Liver (tissue), 9 donors: ENCODE results near the gene CDC42BPB. TPM values are rescaled to one million over a fixed set of nuclear protein-coding genes. Genes with fewer than 3 reads are reported as not detected.
"Not testable (repeated sequence)": the region's sequence is repeated elsewhere in the genome, so short reads cannot be mapped to it uniquely, and the experiment has no call there.

ENCODE experiments used
- DNase-seq: peaks from one replicate; pipeline ENCODE4 v3.0.0-alpha.2; 2017; ENCODE audit warnings: low spot score
- H3K27ac ChIP-seq, 2 donors: one replicate each; pipeline ENCODE4 v1.7.0; 2013; ENCODE audit warnings: inconsistent platforms in 2 of 2, low read length in 2 of 2, control low read depth in 1 of 2, low read depth in 1 of 2, mild to moderate bottlenecking in 1 of 2
- H3K27me3 ChIP-seq, 4 donors: one replicate each; pipeline versions ENCODE4 v1.6.1 to v1.7.0; 2013; ENCODE audit warnings: low read length in 3 of 4, inconsistent platforms in 1 of 4, mild to moderate bottlenecking in 1 of 4, moderate library complexity in 1 of 4; ENCODE audit not compliant: control insufficient read depth in 4 of 4, insufficient read depth in 4 of 4
- H3K36me3 ChIP-seq, 4 donors: one replicate each; pipeline versions ENCODE4 v1.6.1 to v1.7.0; 2013; ENCODE audit warnings: low read length in 3 of 4, mild to moderate bottlenecking in 3 of 4, low read depth in 1 of 4, moderate library complexity in 1 of 4; ENCODE audit not compliant: control insufficient read depth in 4 of 4, insufficient read depth in 3 of 4
- H3K4me1 ChIP-seq, 4 donors: one replicate each; pipeline versions ENCODE4 v1.6.1 to v1.7.0; 2013; ENCODE audit warnings: low read length in 3 of 4, mild to moderate bottlenecking in 3 of 4, moderate library complexity in 1 of 4; ENCODE audit not compliant: control insufficient read depth in 4 of 4, insufficient read depth in 4 of 4
- H3K4me3 ChIP-seq, 3 donors: one replicate each; pipeline versions ENCODE4 v1.6.1 to v1.7.0; 2013; ENCODE audit warnings: low read length in 3 of 3, control low read depth in 1 of 3, low read depth in 1 of 3, mild to moderate bottlenecking in 1 of 3
- H3K9ac ChIP-seq, 2 donors: one replicate each; pipeline ENCODE4 v1.7.0; 2013; ENCODE audit warnings: low read length in 2 of 2, mild to moderate bottlenecking in 2 of 2, moderate library complexity in 2 of 2, control low read depth in 1 of 2, low read depth in 1 of 2
- H3K9me3 ChIP-seq, 4 donors: one replicate each; pipeline versions ENCODE4 v1.6.1 to v1.7.0; 2013; ENCODE audit warnings: low read length in 3 of 4; ENCODE audit not compliant: control insufficient read depth in 4 of 4
- ATF3 ChIP-seq: IDR thresholded peaks from 2 replicates; pipeline ENCODE4 v1.6.1; 2016; ENCODE audit warnings: antibody characterized with exemption
- EGR1 ChIP-seq, 2 donors: IDR thresholded peaks; 2 replicates each; pipeline ENCODE4 v1.6.1; 2016 to 2018; ENCODE audit warnings: antibody characterized with exemption in 2 of 2, low read depth in 2 of 2
- FOXA1 ChIP-seq: IDR thresholded peaks from 2 replicates; pipeline ENCODE4 v1.6.1; 2016; ENCODE audit warnings: antibody characterized with exemption
- FOXA2 ChIP-seq: IDR thresholded peaks from 2 replicates; pipeline ENCODE4 v1.6.1; 2016; ENCODE audit warnings: antibody characterized with exemption
- GABPA ChIP-seq, 2 donors: IDR thresholded peaks in 1 of 2; conservative IDR thresholded peaks in 1 of 2; 2 replicates each; pipeline ENCODE4 v1.6.1; 2016; ENCODE audit warnings: antibody characterized with exemption in 2 of 2, mild to moderate bottlenecking in 1 of 2, moderate library complexity in 1 of 2
- HNF4A ChIP-seq, 2 donors: conservative IDR thresholded peaks; 2 replicates each; pipeline ENCODE4 v1.6.1; 2016; ENCODE audit warnings: antibody characterized with exemption in 2 of 2, mild to moderate bottlenecking in 2 of 2
- HNF4G ChIP-seq: IDR thresholded peaks from 2 replicates; pipeline ENCODE4 v1.6.1; 2016; ENCODE audit warnings: antibody characterized with exemption
- MAX ChIP-seq: IDR thresholded peaks from 2 replicates; pipeline ENCODE4 v1.6.1; 2016; ENCODE audit warnings: antibody characterized with exemption
- NR2F2 ChIP-seq: IDR thresholded peaks from 2 replicates; pipeline ENCODE4 v1.6.1; 2016; ENCODE audit warnings: antibody characterized with exemption
- RAD21 ChIP-seq, 2 donors: IDR thresholded peaks; 2 replicates each; pipeline ENCODE4 v1.6.1; 2016; ENCODE audit warnings: antibody characterized with exemption in 2 of 2, mild to moderate bottlenecking in 2 of 2
- RXRA ChIP-seq, 2 donors: IDR thresholded peaks; 2 replicates each; pipeline ENCODE4 v1.6.1; 2017 to 2018; ENCODE audit warnings: antibody characterized with exemption in 2 of 2, mild to moderate bottlenecking in 1 of 2
- SP1 ChIP-seq: IDR thresholded peaks from 2 replicates; pipeline ENCODE4 v1.6.1; 2018; ENCODE audit warnings: antibody characterized with exemption, mild to moderate bottlenecking
- TAF1 ChIP-seq: conservative IDR thresholded peaks from 2 replicates; pipeline ENCODE4 v1.6.1; 2016; ENCODE audit warnings: antibody characterized with exemption, mild to moderate bottlenecking
- WGBS: extraction: QIAGEN DNeasy Blood & Tissue Kit; methylation state at CpG from one replicate; pipeline ENCODE4 v1.1.7; 2013; 5-methylcytosine and 5-hydroxymethylcytosine counted together
- polyA plus RNA-seq, 2 donors: library from polyadenylated mRNA; stranded (reverse) in 1 of 2; unstranded in 1 of 2; fragments of 200-250 nt in 1 of 2; fragments of >200 nt in 1 of 2; fragmentation: Nextera tagmentation in 1 of 2; extraction: Ambion mirVana in 1 of 2; gene quantifications; one replicate each; pipeline versions ENCODE4 v1.2.1 to v1.2.3, GENCODE V29; 2013 to 2015
- total RNA-seq, 2 donors: library from RNA; depleted of rRNA; stranded (reverse); fragments of >200 nt; gene quantifications; one replicate each; pipeline ENCODE4 v1.2.3, GENCODE V29; 2014
- TF ChIP-seq, protein P1 (sequence below): IDR thresholded peaks from 2 replicates; pipeline ENCODE4 v1.6.1; 2016; ENCODE audit warnings: antibody characterized with exemption
- donor health status: healthy.
- donor health status: healthy.
- donor health status: healthy.
- donor health status: healthy.
- donor health status: healthy.

Gene CDC42BPB
- total and polyA plus RNA-seq, 4 donors = 4.1 to 78.7 (median 29.7) TPM

- Histone ChIP-seq H3K27ac (no peak overlapping the region), H3K27me3 (no peaks in the 10 kb centered on the region), H3K4me3 (no peak overlapping the region), H3K9me3 (no peaks in the 10 kb centered on the region), H3K9ac (no peak overlapping the region), H3K36me3 (no peaks in the 10 kb centered on the region), H3K4me1 (peaks cover 13 to 38% (median 26%) of the 10 kb centered on the region in 4 donors)
- no peak for DNase-seq
- TF ChIP-seq ATF3 (no peak), NR2F2 (no peak), TAF1 (no peak), RXRA (IDR thresholded peaks at IDR 0.05) (no peak), GABPA (IDR thresholded peaks at IDR 0.05 in 1 of 2, conservative IDR thresholded peaks at IDR 0.05 in 1 of 2) (no peak), EGR1 (IDR thresholded peaks at IDR 0.05; ENCODE audit: low read depth in 2 of 2) (no peak), SP1 (no peak), RAD21 (IDR thresholded peaks at IDR 0.05) (no peak), HNF4G (no peak)
- WGBS = 94% methylated on average over 3 of the region's 3 CpGs
Observed at GRCh38 chr14:103027451-103027850, 29.9 kb downstream of the CDC42BPB start.

DNA sequence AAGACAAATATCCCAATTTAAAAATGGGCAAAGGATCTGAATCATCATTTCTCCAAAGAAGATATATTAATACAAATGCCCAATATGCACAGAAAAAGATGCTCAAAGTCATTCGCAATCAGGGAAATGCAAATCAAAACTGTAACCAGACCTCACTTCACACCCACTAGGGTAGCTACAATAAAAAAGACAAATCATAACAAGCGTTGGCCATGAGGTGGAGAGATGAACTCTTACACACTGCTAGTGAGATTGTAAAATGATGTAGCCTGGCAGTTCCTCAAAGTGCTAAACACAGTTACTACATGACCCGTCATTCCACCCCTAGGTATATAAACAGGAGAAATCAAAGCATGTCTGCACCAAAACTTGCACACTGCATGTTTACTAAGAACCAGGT is 30.4 kb downstream of the CDC42BPB start:
- Histone ChIP-seq H3K4me1 (peaks cover 17 to 40% (median 24%) of the 10 kb centered on the region in 4 donors), H3K9ac (no peak overlapping the region)
- WGBS = 86% methylated on average over 3 of the region's 3 CpGs

GRCh38 chr14:103026196-103026595 is 31.2 kb downstream of the CDC42BPB start:
- H3K27ac ChIP-seq, H3K4me3 ChIP-seq, DNase-seq, H3K36me3 ChIP-seq, H3K9ac ChIP-seq, H3K27me3 ChIP-seq, H3K9me3 ChIP-seq: not testable (repeated sequence)
- WGBS = 95% methylated on average over 6 of the region's 6 CpGs
- H3K4me1 ChIP-seq = peaks cover 12 to 34% (median 20%) of the 10 kb centered on the region in 4 donors

More for the DNA sequence above, 30.4 kb downstream of the CDC42BPB start:
- no peak overlapping the region for H3K27ac ChIP-seq
- H3K27me3 ChIP-seq = no peaks in the 10 kb centered on the region
- no peak overlapping the region for H3K4me3 ChIP-seq
- H3K9me3 ChIP-seq = no peaks in the 10 kb centered on the region
- no peak for DNase-seq
- TF ChIP-seq RAD21 (IDR thresholded peaks at IDR 0.05) (no peak), MAX (no peak), RXRA (IDR thresholded peaks at IDR 0.05) (no peak), FOXA1 (no peak), ATF3 (no peak), SP1 (no peak), EGR1 (IDR thresholded peaks at IDR 0.05; ENCODE audit: low read depth in 2 of 2) (no peak), HNF4G (no peak)
- no peaks in the 10 kb centered on the region for H3K36me3 ChIP-seq

DNA sequence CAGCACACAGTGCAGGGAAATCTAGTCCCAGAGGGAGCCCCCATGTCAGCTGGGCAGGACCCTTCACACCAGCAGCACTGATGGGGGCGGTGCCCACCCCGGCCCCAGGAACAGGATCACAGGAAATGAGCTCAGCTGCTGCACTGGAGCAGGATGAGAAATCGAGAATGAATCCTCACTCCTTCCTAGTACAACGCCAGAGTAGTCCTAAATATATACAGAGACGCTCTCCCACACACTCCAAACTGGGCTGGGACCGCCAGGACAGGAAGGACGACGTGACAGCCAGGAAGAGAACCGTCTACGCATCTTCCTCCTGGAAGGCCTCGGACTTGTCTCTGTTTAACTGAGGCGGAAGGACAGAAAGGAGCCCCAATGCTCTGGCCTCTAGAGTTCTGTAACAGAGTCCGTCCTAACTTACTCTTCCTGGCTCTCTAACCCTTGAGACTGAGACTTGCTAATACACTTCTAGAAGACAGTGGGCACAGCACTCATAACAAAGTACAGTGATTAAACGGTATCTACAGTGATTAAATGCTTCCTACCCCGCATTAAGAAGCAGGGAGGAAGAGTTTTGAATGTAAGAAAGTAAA is 33.4 kb downstream of the CDC42BPB start:
- no peak overlapping the region for H3K9ac ChIP-seq
- 77% methylated on average over 15 of the region's 15 CpGs for WGBS
- H3K4me3 ChIP-seq = no peak overlapping the region
- no peaks in the 10 kb centered on the region for H3K27me3 ChIP-seq
- peak overlapping the region; percentile 25 to 51 for H3K27ac ChIP-seq
- peak; percentile 48 for TF ChIP-seq MAX
- TF ChIP-seq NR2F2 = peak; percentile 23
- TF ChIP-seq, protein P1, sequence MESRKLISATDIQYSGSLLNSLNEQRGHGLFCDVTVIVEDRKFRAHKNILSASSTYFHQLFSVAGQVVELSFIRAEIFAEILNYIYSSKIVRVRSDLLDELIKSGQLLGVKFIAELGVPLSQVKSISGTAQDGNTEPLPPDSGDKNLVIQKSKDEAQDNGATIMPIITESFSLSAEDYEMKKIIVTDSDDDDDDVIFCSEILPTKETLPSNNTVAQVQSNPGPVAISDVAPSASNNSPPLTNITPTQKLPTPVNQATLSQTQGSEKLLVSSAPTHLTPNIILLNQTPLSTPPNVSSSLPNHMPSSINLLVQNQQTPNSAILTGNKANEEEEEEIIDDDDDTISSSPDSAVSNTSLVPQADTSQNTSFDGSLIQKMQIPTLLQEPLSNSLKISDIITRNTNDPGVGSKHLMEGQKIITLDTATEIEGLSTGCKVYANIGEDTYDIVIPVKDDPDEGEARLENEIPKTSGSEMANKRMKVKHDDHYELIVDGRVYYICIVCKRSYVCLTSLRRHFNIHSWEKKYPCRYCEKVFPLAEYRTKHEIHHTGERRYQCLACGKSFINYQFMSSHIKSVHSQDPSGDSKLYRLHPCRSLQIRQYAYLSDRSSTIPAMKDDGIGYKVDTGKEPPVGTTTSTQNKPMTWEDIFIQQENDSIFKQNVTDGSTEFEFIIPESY = no peak
- TF ChIP-seq EGR1 (IDR thresholded peaks at IDR 0.05; ENCODE audit: low read depth in 2 of 2) = peak in 1 of 2 donors; percentile 41
- no peak for TF ChIP-seq HNF4A (conservative IDR thresholded peaks at IDR 0.05)
- peak in 1 of 2 donors; percentile 59 for TF ChIP-seq GABPA (IDR thresholded peaks at IDR 0.05 in 1 of 2, conservative IDR thresholded peaks at IDR 0.05 in 1 of 2)
- TF ChIP-seq FOXA2 = no peak
- no peaks in the 10 kb centered on the region for H3K36me3 ChIP-seq
- no peak for DNase-seq
- H3K4me1 ChIP-seq = peaks cover 7 to 23% (median 14%) of the 10 kb centered on the region in 4 donors
- no peaks in the 10 kb centered on the region for H3K9me3 ChIP-seq
